ENCODE measurements around the gene FTHL17.

GRCh38 chrX:31074522-31074921, 2.7 kb upstream of the FTHL17 start:
- no peak for TF ChIP-seq CTCF (IDR thresholded peaks at IDR 0.05)
- no peak for TF ChIP-seq POLR2A (IDR thresholded peaks at IDR 0.05)
